ENCODE data around the gene ABCC6.
"Not testable (repeated sequence)": the region's sequence is repeated elsewhere in the genome, so short reads cannot be mapped to it uniquely, and the experiment has no call there.

The ABCC6 gene

GRCh38 chr16:16149710-16150116 is 73.6 kb downstream of the ABCC6 start:
- no peak overlapping the region for H3K4me3 ChIP-seq (replicated peaks in 1 of 2; ENCODE audit: low read depth in 2 of 2, low read length in 2 of 2)
- no peak for TF ChIP-seq CTCF (IDR thresholded peaks at IDR 0.05; ENCODE audit: low read depth, low read length)
- DNase-seq (ENCODE audit: low read depth in 2 of 2), result no peak

- no peak overlapping the region for H3K4me3 ChIP-seq (replicated peaks in 1 of 2; ENCODE audit: low read depth in 2 of 2, low read length in 2 of 2)
- DNase-seq (ENCODE audit: low read depth in 2 of 2), result peak in 1 of 2 donors; percentile 17
- TF ChIP-seq CTCF (IDR thresholded peaks at IDR 0.05; ENCODE audit: low read depth, low read length), result no peak
Measured at GRCh38 chr16:16148755-16149154, 74.5 kb downstream of the ABCC6 start.

GRCh38 chr16:16148000-16148599 is 75.2 kb downstream of the ABCC6 start:
- DNase-seq (ENCODE audit: low read depth in 2 of 2); H3K4me3 ChIP-seq (replicated peaks in 1 of 2; ENCODE audit: low read depth in 2 of 2, low read length in 2 of 2): not testable (repeated sequence)

- DNase-seq (ENCODE audit: low read depth in 2 of 2), result no peak
- no peak overlapping the region for H3K4me3 ChIP-seq (replicated peaks in 1 of 2; ENCODE audit: low read depth in 2 of 2, low read length in 2 of 2)
- TF ChIP-seq CTCF (IDR thresholded peaks at IDR 0.05; ENCODE audit: low read depth, low read length), result no peak
Measured at GRCh38 chr16:16147316-16147999, 75.8 kb downstream of the ABCC6 start.

GRCh38 chr16:16146380-16147315 is 76.6 kb downstream of the ABCC6 start:
- TF ChIP-seq CTCF (IDR thresholded peaks at IDR 0.05; ENCODE audit: low read depth, low read length), result no peak
- H3K4me3 ChIP-seq (replicated peaks in 1 of 2; ENCODE audit: low read depth in 2 of 2, low read length in 2 of 2), result no peak overlapping the region
- DNase-seq (ENCODE audit: low read depth in 2 of 2), result no peak

GRCh38 chr16:16145286-16145685 is 78.0 kb downstream of the ABCC6 start:
- no peak for DNase-seq (ENCODE audit: low read depth in 2 of 2)
- H3K4me3 ChIP-seq (replicated peaks in 1 of 2; ENCODE audit: low read depth in 2 of 2, low read length in 2 of 2), result no peak overlapping the region
- no peak for TF ChIP-seq CTCF (IDR thresholded peaks at IDR 0.05; ENCODE audit: low read depth, low read length)

- no peak for DNase-seq (ENCODE audit: low read depth in 2 of 2)
- H3K4me3 ChIP-seq (replicated peaks in 1 of 2; ENCODE audit: low read depth in 2 of 2, low read length in 2 of 2), result no peak overlapping the region
- no peak for TF ChIP-seq CTCF (IDR thresholded peaks at IDR 0.05; ENCODE audit: low read depth, low read length)
Measured at GRCh38 chr16:16144416-16144815, 78.9 kb downstream of the ABCC6 start.

All from cardiac fibroblast (primary cell).